Right lobe of liver (tissue), 4 donors: ENCODE results near the gene SLC25A48.

Experiments
- CTCF ChIP-seq, 4 donors: fragments of 200-600 bp in 3 of 4; fragments of 450-650 bp in 1 of 4; IDR thresholded peaks; one replicate each; pipeline versions ENCODE4 v1.5.1 to v1.8.0; 2016 to 2022; ENCODE audit warnings: antibody characterized with exemption in 4 of 4, mild to moderate bottlenecking in 2 of 4
- POLR2A ChIP-seq: fragments of 450-650 bp; IDR thresholded peaks from one replicate; pipeline ENCODE4 v1.6.1; 2017; ENCODE audit warnings: antibody characterized with exemption, mild to moderate bottlenecking
- donor health status: DM: no; HTN: no; CAD: no.
- donor health status: DM: no; HTN: no; CAD: no.
- donor health status: DM: no; HTN: yes; CAD: no.

DNA sequence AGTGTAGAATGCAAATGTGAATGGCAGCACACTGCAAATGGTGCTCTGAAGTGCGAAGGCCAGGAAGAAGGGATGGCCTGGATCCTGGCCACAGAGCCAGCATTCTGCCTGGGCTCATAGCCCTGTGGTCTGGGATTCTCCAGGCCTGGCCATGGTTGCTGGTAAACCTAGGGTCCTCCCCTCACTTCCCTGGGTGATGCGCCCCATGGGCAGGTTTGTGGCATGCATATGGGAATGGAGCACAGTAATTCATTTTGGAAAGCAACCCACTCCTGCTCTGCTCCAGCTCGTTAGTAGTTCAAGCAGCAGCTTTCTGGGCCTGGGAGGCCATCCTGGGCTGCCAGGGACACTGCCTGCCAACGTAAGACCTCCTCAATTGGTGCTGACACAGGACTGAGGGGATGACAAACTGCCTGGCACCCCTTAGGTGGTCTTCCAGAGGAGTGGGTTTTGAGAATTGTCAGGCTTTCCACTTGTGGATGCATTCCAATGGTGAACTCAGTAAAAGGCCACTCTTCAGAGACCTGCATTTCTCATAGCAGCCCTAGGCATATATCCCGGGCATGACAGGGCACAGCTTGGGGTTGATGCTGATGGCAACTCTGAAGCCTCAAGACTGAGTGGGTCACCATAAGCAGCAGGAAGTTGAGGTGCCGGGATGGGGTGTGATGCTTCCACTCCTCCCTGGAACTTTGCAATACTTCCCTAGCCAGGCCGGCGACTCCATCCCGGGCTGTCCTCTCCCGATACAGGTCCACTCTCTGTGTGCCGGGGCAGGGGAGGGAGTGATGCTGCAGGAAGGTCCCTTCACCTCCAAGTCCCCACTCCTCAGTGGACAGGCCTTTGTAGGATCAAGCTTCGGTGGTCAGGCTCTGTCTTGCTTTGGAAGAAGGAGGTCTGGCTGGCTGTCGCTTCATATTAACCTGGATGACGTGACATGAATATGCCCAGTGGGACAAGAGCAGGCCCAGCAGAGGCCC is 1.2 kb upstream of the SLC25A48 start:
- TF ChIP-seq CTCF (IDR thresholded peaks at IDR 0.05), result no peak
- no peak for TF ChIP-seq POLR2A
